H54 (cell line): ENCODE results near the gene SLC29A3.

Source experiments
- DNase-seq: peaks from one replicate; pipeline ENCODE4 v3.0.0; 2011; ENCODE audit warnings: low spot score, mixed read lengths; ENCODE audit not compliant: insufficient read length
- FAIRE-seq: peaks from 3 replicates; lab custom pipeline; 2011; peaks lifted over from hg19 to GRCh38; lab: Jason Lieb, UNC
- POLR2A ChIP-seq: IDR thresholded peaks from 2 replicates; pipeline ENCODE4 v1.6.1; 2011; ENCODE audit warnings: low read depth, mild to moderate bottlenecking, low read length

The SLC29A3 gene

GRCh38 chr10:71299071-71299785 is 19.8 kb upstream of the SLC29A3 start:
- DNase-seq (no peak), FAIRE-seq (no peak)
- no peak for TF ChIP-seq POLR2A

DNA sequence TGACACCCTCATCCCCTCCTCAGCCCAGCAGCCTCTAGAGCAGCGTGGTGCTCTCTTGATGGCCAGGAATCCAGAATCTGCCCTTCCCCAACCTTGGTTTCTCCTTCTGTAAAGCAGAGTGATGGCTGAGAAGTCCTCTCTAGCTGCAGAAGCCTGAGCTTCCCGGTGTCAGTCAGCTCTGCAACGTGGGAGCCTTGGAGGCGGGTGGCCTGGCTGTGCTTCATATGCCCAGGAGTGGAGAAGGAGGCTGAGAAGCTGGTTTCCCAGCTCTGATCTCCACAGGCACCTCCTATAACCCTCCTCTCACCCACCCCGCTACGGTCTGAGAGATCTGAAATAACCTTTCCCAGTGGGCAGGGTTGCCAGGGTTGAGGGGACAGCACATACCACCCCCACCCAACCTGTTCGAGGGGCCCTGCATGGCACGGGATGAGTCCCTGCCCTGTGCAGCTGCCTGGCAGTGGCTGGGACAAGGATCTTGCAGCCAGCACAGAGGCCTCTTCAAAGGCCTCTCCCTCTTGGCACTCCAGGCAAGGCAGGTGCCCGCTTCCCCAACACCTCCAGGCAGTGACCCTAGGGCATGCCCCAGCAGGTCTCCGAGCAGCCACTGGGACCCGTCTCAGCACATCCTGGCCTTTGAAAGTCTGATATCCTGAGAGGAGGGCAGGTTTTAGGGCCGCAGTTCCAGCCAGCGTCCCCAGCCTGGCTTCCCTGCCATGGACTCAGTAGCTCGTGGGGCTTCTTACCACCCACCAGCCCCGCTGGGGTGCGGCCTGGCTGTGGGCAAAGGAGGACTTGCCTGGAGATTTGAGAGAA is 18.3 kb upstream of the SLC29A3 start:
- FAIRE-seq (no peak), DNase-seq (no peak)
- TF ChIP-seq POLR2A = no peak

- DNase-seq (no peak), FAIRE-seq (no peak)
- TF ChIP-seq POLR2A = no peak
Observed at GRCh38 chr10:71301371-71301916, 17.6 kb upstream of the SLC29A3 start.

- TF ChIP-seq POLR2A = no peak
- FAIRE-seq = no peak
- no peak for DNase-seq
Observed at GRCh38 chr10:71302451-71302850, 16.6 kb upstream of the SLC29A3 start.

- no peak for TF ChIP-seq POLR2A
- peak; percentile 61 for DNase-seq
- FAIRE-seq = peak; percentile 58
Observed at GRCh38 chr10:71302874-71303568, 16.0 kb upstream of the SLC29A3 start.

DNA sequence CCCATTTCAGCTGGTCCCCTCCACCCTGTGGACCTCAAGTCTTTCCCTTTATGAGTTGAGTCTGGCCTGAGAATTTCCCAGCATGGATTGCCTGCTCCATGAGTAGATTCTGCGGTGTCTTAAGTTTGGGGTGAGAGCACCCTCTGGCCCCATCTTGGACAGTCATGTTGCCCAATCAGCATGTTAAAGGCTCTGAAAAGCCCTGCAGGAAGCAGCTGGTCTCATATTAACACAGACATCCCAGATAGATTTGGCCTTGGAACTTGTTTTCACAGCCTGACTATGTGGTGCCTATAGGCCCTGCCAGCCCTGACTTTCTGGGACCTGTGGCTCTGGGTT is 15.5 kb upstream of the SLC29A3 start:
- DNase-seq (no peak), FAIRE-seq (no peak)
- TF ChIP-seq POLR2A = no peak

- no peak for TF ChIP-seq POLR2A
- DNase-seq = no peak
- FAIRE-seq = no peak
Observed at GRCh38 chr10:71304914-71305313, 14.1 kb upstream of the SLC29A3 start.

DNA sequence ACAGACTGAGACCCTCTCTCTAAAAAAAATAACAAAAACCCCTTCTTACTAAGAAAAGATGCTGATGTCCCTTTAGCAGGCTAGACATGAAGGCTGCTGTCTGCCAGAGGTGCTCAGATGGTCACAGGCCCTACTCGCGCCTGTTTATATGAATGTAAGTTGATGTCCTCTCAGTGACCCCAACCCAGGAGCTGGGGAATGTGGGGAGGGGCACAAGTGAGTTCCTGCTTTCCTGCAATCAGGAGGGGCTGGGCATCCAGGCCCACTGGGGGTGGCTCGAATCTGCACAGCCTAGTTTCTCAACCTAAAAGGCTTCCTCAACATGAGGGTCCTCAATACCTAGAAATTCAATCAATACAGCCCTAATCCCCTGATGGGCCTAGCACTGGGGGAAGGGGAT is 12.1 kb upstream of the SLC29A3 start:
- TF ChIP-seq POLR2A = no peak
- FAIRE-seq (no peak), DNase-seq (no peak)

DNA sequence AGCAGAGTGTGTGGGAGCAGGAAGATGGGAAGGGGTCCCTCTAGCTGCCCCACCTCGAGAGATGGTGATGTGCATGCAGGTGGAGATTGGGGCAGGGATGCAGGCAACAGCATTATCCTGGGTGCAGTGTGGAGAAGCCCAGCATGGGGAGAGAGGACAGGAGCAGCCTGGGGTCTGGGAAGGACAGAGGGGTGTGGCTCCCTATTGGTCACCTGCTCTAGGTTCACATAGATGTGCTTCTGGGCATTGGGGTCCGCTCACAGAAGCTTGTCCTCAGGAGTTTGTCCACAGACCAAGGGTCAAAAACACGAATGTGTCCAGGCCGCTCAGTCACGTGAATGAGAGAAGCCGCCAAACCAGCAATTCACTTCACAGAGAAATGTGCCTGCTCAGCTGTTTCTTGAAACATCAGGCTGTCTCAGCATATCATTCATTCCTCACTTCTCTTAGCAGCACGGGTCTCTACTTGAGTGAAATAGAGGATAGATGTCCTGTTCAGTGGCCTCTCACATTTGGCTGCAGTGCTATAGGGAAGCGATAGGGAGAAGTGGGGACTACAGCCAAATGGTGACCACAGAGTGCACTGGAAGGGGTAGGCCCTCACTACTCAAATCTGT is 11.5 kb upstream of the SLC29A3 start:
- DNase-seq (no peak), FAIRE-seq (no peak)
- no peak for TF ChIP-seq POLR2A

- DNase-seq (no peak), FAIRE-seq (no peak)
- TF ChIP-seq POLR2A = no peak
Observed at GRCh38 chr10:71308244-71308643, 10.8 kb upstream of the SLC29A3 start.

DNA sequence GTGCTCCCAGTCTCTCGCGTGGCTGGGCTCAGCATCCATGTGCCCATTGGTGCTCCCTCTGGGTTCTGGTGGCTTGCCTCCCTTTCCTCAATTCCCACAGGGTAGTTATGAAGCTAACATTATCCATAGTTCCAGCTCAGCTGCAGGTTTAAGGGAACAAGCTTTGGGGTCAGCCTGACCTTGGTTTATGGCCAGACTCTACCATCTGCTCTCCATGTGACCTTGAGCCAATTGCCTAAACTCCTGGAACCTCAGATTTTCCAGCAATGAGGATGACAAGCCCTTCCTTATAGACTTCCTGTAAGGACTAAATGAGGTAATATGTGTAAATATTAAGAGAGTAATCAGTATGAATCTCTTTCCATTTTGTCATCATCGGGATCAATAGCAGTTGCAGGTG is 10.1 kb upstream of the SLC29A3 start:
- DNase-seq (no peak), FAIRE-seq (no peak)
- no peak for TF ChIP-seq POLR2A

DNA sequence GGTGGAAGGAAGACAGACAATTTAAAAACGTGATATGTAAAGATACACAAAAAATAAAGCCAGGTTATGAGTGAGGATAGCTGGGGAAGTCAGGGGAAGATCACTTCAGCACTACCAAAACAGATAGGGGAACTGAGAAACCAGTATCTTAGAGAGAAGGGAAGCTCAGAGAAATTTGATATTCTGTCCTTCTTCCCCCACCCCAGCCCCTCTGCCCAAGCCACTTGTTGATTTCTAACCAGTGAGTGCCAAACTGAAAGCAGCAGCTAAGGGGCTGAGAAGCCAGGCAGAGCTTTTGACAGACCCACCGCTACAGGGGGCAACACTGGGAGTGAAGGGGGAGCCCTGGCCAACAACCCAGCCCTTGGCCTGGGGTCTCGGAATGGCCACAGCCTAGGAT is 9.1 kb upstream of the SLC29A3 start:
- FAIRE-seq (no peak), DNase-seq (no peak)
- TF ChIP-seq POLR2A = no peak

DNA sequence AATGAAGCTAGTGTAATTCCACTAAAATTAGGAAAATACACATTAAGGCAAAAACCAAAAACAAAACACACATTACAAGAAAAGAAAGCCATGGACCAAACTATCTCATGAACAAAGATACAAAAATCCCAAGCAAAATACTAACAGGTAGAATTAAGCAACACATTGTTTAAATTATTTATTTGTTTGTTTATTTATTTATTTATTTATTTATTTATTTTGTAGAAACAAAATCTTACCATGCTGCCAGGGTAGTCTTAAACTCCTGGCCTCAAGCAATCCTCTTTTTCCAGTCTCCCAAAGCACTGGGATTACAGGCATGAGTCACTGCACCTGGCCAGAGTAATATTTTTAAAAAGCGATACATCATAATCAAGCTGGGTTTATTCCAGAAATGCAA is 6.8 kb upstream of the SLC29A3 start:
- FAIRE-seq (no peak), DNase-seq (no peak)
- no peak for TF ChIP-seq POLR2A
